Stimulated activated CD8-positive, alpha-beta memory T cell treated with anti-CD3 and anti-CD28 coated beads, Interleukin-15, amount 100 ng/mL, for 4 hours (primary cell): Measurements from ENCODE around the gene ACVR1.

ENCODE experiments used
- DNase-seq, 2 donors: peaks; one replicate each; pipeline ENCODE4 v3.0.0-alpha.2; 2020; ENCODE audit warnings: low read depth in 2 of 2

The ACVR1 gene

GRCh38 chr2:157876066-157876785, at the start of gene ACVR1:
ACVR1 (minus strand) TSS chr2:157876330; CDS start chr2:157799493, 76,837 bp downstream.
- DNase-seq = peak; percentile 62 to 67

DNA sequence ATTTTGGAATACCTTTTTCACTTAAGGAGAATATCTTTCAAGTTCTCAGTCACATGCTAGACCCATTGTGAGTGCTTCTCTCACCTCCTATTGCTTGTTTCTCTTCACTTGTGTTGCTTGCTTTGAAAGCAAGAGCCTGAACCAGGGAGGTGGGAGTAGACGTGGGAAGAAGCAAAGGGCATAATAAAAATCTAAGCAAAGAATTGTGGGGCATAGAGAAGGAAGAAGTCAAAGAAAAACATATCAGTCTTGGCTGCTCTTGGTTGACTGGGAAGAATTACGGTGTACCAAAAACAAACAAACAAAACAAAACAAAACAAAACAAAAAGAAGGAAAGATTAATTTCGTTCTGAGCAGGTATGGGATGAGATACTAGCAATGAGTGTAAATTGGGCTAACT, 48.9 kb upstream of the ACVR1 start:
- DNase-seq = no peak

GRCh38 chr2:157923598-157924217, 47.6 kb upstream of the ACVR1 start:
- DNase-seq = no peak

GRCh38 chr2:157922815-157923214, 46.7 kb upstream of the ACVR1 start:
- DNase-seq = no peak

DNA sequence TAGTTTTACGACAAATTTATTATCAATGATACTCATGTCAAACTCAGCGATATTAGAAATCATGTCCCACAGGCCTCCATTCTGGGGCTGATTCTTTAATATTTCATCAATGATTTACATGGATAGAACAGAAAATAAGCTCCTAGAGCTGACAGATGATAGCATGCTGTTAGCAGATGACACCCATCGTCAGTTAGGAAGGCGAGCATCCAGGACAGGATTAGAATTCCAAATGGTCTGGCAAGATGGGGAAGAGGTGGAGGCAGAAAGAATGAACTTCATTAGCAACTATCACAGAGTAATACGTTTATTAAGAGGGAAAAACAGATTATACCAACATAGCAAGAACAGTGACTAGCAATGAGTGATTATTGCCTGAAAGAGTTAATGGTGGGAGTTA, 46.2 kb upstream of the ACVR1 start:
- no peak for DNase-seq

GRCh38 chr2:157920736-157921135, 44.6 kb upstream of the ACVR1 start:
- DNase-seq = no peak

GRCh38 chr2:157919181-157919580, 43.1 kb upstream of the ACVR1 start:
- DNase-seq = no peak

- DNase-seq = no peak
These were observed 42.2 kb upstream of the ACVR1 start for GRCh38 chr2:157918319-157918718.

- DNase-seq = no peak
These were observed 35.6 kb upstream of the ACVR1 start for GRCh38 chr2:157911750-157912149.

GRCh38 chr2:157911246-157911645, 35.1 kb upstream of the ACVR1 start:
- DNase-seq = no peak

DNA sequence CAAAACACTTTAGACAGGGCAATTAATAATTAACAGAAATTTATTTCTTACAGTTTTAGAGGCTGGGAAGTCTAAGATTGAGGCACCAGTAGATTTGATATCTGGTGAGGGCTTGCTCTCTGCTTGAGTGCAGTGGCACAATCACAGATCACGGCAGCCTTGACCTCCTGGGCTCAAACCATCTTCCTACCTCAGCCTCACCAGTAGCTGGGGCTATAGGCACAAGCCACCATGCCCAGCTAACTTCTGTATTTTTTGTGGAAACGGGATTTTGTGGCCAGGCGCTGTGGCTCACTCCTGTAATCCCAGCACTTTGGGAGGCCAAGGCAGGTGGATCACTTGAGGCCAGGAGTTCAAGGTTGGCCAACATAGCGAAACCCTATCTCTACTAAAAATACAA, 29.0 kb upstream of the ACVR1 start:
- no peak for DNase-seq

DNA sequence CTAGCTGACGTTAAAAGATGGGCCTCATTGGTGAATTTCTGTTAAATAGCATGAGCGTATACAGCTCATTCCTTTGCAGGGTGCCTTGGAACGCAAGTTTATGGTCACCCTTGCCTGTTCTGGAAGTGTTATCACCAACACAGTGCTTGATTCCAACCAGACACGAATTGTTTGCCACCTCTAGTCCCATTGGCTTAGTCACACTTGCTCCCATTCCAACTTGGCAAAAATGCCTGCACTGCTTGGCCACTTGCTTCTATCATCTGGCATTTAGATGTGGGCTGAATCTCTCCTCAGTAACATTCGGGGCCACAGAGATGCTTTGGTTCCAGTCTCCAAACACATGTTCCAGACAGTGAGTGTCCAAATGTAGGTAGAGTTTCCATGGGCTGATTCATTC, 27.5 kb upstream of the ACVR1 start:
- DNase-seq = no peak

- no peak for DNase-seq
These were observed 27.0 kb upstream of the ACVR1 start for GRCh38 chr2:157903151-157903550.

GRCh38 chr2:157902692-157903091, 26.6 kb upstream of the ACVR1 start:
- no peak for DNase-seq

DNA sequence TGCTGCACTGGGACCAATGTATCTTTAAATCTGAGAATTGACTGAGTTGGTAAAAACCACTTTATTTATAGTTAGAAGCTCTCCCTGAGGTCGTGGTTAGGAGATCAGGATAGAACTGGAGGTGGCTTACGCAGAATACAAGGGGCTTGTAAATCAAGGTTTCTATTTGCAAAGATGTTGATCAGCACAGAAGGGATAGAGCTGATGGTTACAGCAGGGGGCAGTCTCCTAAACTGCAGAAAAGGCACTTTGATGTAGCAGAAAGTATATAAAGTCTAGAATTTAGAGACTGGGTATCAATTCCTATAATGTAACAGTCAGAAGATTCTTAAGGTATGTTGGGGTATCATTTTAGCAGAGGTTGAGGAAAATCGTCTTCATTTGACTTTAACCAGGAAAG, 25.2 kb upstream of the ACVR1 start:
- no peak for DNase-seq

- DNase-seq = no peak
These were observed 24.6 kb upstream of the ACVR1 start for GRCh38 chr2:157900684-157901083.

DNA sequence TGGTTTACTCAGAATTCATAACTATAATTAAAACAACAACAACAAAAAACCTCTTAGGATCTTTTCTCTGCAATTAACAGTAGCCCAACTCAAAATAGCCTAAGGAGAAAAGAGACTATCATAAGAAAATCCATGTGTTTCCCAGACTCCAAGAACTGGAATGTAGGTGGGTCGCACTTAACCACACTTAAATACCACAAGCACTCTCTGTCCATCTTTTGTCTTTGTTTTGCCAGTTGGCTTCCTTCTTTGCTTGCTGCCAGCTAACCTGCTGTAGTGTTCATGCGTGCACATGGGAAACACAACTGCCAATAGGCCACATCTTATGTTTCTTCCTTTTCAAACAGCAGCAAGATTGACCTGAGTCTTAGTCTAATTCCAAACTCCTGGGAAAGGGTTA, 24.1 kb upstream of the ACVR1 start:
- no peak for DNase-seq

GRCh38 chr2:157899125-157899839, 23.2 kb upstream of the ACVR1 start:
- DNase-seq = no peak

DNA sequence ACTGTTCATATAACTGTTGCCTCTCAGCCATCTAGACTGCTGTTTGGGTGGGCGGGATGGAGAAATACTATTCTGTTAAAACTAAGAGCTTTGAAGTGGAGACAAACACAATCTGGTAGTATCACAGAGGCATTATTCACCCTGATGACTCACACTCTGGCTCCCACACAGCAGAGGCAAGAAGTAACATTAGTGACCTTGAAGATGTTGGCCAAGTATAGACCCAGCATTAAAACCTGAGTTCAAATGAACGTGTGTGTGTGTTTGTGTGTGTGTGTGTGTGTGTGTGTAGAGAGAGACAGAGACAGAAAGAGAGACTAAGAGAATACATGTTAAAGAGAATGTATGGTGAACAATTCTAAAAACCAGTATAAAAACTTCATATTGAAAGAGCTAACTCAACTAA, 22.5 kb upstream of the ACVR1 start:
- DNase-seq = peak; percentile 32 to 69

GRCh38 chr2:157897106-157897971, 21.2 kb upstream of the ACVR1 start:
- no peak for DNase-seq

DNA sequence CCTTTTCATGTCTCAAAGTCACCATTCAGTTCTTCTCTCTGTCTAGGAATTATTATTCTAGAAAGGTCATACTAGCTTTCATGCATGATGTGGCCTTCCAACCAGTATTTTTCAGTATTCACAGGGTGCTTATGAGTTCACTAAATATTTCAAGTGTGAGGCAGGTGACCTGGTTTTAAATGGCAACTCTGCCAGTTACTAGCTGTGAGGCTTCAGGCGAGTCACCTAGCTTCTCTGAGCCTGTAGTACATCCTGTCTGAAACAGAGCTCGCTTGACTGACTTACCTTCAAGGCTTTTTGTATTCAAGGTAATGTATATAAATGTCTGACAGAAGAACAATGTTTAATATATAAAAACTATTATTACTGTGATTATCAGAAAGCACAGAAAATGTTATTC, 19.4 kb upstream of the ACVR1 start:
- no peak for DNase-seq
